Cardiac muscle cell (in vitro differentiated cells and primary cell): ENCODE measurements around the gene HTR2A. TPM values are rescaled to one million over a fixed set of nuclear protein-coding genes. Genes with fewer than 3 reads are reported as not detected.

ENCODE experiments used
- DNase-seq, 2 donors: peaks; one replicate each; pipeline versions ENCODE4 v3.0.0 to v3.0.0-alpha.2; 2010 to 2017; ENCODE audit warnings: low read depth in 1 of 2, low spot score in 1 of 2
- H3K27ac ChIP-seq: fragments of 200-600 bp; sonication (generic); 2 replicates; pipeline ENCODE4 v1.5.1; 2016
- H3K27me3 ChIP-seq: fragments of 200-600 bp; sonication (generic); 2 replicates; pipeline ENCODE4 v1.6.0; 2016; ENCODE audit warnings: control low read depth
- H3K36me3 ChIP-seq: fragments of 200-600 bp; sonication (generic); 2 replicates; pipeline ENCODE4 v1.5.1; 2016; ENCODE audit warnings: control low read depth
- H3K4me1 ChIP-seq: fragments of 200-600 bp; sonication (generic); 2 replicates; pipeline ENCODE4 v1.8.1; 2017; ENCODE audit warnings: low read depth, mild to moderate bottlenecking, mixed run types
- H3K4me3 ChIP-seq: fragments of 200-600 bp; sonication (generic); 2 replicates; pipeline ENCODE4 v1.5.1; 2016; ENCODE audit warnings: mild to moderate bottlenecking
- H3K9me3 ChIP-seq: fragments of 200-600 bp; sonication (generic); 2 replicates; pipeline ENCODE4 v1.5.1; 2017; ENCODE audit warnings: low read depth, mild to moderate bottlenecking, control low read depth
- CTCF ChIP-seq: IDR thresholded peaks from 2 replicates; pipeline ENCODE4 v1.5.1; 2012; ENCODE audit warnings: low read depth, mild to moderate bottlenecking, low read length
- polyA plus RNA-seq: library from polyadenylated mRNA; unstranded; fragments of >200 nt; fragmentation: Nextera tagmentation; extraction: Ambion mirVana; gene quantifications from 2 replicates; pipeline ENCODE4 v1.2.1, GENCODE V29; 2016
- total RNA-seq: library from RNA; depleted of rRNA; stranded (reverse); fragments of >200 nt; gene quantifications from 2 replicates; pipeline ENCODE4 v1.2.3, GENCODE V29; 2016

Gene HTR2A
- total and polyA plus RNA-seq, 2 experiments from 2014 or later, result not detected

DNA sequence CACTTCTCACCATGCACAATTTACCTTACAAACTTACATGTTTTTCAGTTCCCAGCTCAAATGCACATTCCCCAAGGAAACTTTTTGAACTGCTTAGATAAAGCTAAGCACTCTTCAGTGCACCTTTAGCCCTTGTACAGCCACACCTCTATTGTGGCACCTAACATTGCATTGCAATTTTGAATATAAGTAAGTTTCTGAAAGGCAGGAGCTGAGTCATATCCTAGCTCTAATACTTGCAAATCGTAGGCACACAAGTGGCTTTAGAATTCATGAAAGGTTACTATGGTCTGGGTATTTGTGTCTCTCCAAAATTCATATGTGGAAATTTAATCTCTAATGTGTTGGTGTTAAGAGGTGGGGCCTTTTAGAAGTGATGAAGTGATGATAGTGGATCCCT is 95.0 kb downstream of the HTR2A start:
- no peak for TF ChIP-seq CTCF
- no peak for DNase-seq
- no peaks in the 10 kb centered on the region for H3K9me3 ChIP-seq
- no peak overlapping the region for H3K4me3 ChIP-seq
- no peaks in the 10 kb centered on the region for H3K36me3 ChIP-seq
- H3K27me3 ChIP-seq, result no peaks in the 10 kb centered on the region
- no peak overlapping the region for H3K27ac ChIP-seq
- H3K4me1 ChIP-seq, result no peaks in the 10 kb centered on the region

GRCh38 chr13:46799139-46799538 is 97.7 kb downstream of the HTR2A start:
- no peak for DNase-seq
- Histone ChIP-seq H3K4me1 (no peaks in the 10 kb centered on the region), H3K27me3 (no peaks in the 10 kb centered on the region), H3K27ac (no peak overlapping the region), H3K4me3 (no peak overlapping the region), H3K36me3 (no peaks in the 10 kb centered on the region), H3K9me3 (no peaks in the 10 kb centered on the region)
- no peak for TF ChIP-seq CTCF

GRCh38 chr13:46797501-46798237 is 99.2 kb downstream of the HTR2A start:
- peak overlapping the region; percentile 41 for H3K4me3 ChIP-seq

DNA sequence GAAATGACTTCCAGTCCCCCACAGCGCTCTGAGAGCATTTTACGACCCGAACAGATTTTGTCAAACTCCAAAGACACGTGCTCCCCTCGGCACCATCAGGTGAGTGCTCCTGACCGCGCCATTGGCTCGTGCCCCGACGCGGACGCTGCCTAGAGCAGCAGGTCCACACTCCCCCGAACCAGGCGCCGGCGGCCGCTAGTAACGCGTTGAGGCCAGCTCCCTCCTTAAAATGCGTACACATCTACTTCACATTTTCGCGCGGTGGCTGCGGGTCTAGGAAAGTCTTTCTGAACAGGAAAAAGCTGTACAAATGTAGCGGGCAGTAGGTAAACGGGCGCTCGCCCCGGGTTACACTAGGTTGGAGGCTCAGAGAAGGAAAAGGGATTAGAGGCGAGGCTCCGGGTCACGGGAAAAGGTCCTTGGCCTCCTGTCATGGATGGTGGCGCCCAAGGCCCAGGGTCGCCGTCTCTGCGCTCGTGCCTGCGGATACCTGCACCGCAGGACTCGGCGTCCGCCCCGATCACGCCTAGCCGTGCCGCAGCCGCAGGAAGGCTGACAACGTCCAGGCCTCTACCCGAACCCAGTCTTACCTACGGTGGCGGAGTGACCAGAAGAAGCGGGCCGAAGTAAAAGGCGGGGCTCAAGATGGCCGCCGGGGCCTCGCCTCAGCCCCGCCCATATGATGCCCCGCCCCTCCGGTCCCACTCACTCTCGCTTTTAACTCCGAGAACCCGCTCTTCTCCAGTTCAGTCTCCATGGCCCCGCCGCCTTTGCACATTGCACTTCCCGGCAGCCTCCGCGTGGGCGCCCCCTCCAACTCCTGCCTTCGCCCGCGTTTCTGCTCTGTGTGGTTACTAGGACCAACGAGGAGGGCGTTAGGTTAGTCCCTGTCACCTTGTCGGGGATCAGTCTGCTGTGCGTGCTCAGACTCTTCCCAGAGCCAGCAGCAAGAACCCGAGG is 100.1 kb downstream of the HTR2A start, which contains the start of gene ESD:
Gene ESD (minus strand): TSS at position 647 of the 960 bp plus-strand sequence. CDS start 5,748 bp downstream, outside the sequence.
- H3K4me3 ChIP-seq, result peak within 1 kb of the TSS; percentile 41
- H3K27ac ChIP-seq, result peak within 1 kb of the TSS; percentile 82
- TF ChIP-seq CTCF, result no peak

More at GRCh38 chr13:46797501-46798237, 99.2 kb downstream of the HTR2A start:
- no peak for TF ChIP-seq CTCF
- no peaks in the 10 kb centered on the region for H3K4me1 ChIP-seq
- H3K9me3 ChIP-seq, result no peaks in the 10 kb centered on the region
- DNase-seq, result no peak
- no peaks in the 10 kb centered on the region for H3K36me3 ChIP-seq
- H3K27ac ChIP-seq, result peak overlapping the region; percentile 82
- no peaks in the 10 kb centered on the region for H3K27me3 ChIP-seq

GRCh38 chr13:46796129-46796514 is 100.7 kb downstream of the HTR2A start:
- Histone ChIP-seq H3K36me3 (peaks cover 5% of the 10 kb centered on the region), H3K4me3 (peak overlapping the region; percentile 41), H3K4me1 (no peaks in the 10 kb centered on the region), H3K27me3 (no peaks in the 10 kb centered on the region), H3K9me3 (no peaks in the 10 kb centered on the region), H3K27ac (peak overlapping the region; percentile 82)
- no peak for DNase-seq
- no peak for TF ChIP-seq CTCF

More for the DNA sequence above, 100.1 kb downstream of the HTR2A start, which contains the start of gene ESD:
- no peaks in the 10 kb centered on the region for H3K36me3 ChIP-seq
- H3K27me3 ChIP-seq, result no peaks in the 10 kb centered on the region
- no peaks in the 10 kb centered on the region for H3K9me3 ChIP-seq
- DNase-seq, result peak; percentile 90 to 95
- H3K4me1 ChIP-seq, result no peaks in the 10 kb centered on the region
